Femur (tissue), 1 donor: ENCODE data around the gene RBM27.
"Not testable (repeated sequence)": the region's sequence is repeated elsewhere in the genome, so short reads cannot be mapped to it uniquely, and the experiment has no call there.

Experiments
- DNase-seq: peaks from one replicate; pipeline ENCODE4 v3.0.0-alpha.2; 2017

Gene RBM27, protein sequence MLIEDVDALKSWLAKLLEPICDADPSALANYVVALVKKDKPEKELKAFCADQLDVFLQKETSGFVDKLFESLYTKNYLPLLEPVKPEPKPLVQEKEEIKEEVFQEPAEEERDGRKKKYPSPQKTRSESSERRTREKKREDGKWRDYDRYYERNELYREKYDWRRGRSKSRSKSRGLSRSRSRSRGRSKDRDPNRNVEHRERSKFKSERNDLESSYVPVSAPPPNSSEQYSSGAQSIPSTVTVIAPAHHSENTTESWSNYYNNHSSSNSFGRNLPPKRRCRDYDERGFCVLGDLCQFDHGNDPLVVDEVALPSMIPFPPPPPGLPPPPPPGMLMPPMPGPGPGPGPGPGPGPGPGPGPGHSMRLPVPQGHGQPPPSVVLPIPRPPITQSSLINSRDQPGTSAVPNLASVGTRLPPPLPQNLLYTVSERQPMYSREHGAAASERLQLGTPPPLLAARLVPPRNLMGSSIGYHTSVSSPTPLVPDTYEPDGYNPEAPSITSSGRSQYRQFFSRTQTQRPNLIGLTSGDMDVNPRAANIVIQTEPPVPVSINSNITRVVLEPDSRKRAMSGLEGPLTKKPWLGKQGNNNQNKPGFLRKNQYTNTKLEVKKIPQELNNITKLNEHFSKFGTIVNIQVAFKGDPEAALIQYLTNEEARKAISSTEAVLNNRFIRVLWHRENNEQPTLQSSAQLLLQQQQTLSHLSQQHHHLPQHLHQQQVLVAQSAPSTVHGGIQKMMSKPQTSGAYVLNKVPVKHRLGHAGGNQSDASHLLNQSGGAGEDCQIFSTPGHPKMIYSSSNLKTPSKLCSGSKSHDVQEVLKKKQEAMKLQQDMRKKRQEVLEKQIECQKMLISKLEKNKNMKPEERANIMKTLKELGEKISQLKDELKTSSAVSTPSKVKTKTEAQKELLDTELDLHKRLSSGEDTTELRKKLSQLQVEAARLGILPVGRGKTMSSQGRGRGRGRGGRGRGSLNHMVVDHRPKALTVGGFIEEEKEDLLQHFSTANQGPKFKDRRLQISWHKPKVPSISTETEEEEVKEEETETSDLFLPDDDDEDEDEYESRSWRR

GRCh38 chr5:146203011-146203871 lies at the start of gene RBM27:
Gene RBM27 (plus strand): TSS chr5:146203605. CDS start chr5:146203766, 161 bp downstream.
- peak; percentile 98 for DNase-seq

DNA sequence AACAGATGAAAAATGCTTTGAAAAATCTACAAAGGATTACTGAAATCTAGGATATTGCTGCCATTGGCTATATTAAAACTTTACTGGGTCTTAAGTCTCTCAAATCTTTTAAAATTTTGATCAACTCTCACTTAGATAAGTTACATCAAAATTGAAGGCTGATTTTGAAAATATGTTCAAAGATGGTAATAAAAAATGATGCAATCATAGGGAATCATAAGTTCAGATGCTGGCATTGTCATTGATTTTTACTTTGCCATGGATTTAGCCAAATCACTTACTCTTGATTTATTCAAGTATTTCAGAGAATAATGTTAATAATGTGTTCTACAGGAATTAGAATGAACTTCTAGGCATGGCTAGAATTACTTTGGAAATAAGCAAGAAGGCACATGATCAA lies 45.1 kb upstream of the RBM27 start:
- DNase-seq, result no peak

GRCh38 chr5:146164382-146164781 lies 39.0 kb upstream of the RBM27 start:
- no peak for DNase-seq

DNA sequence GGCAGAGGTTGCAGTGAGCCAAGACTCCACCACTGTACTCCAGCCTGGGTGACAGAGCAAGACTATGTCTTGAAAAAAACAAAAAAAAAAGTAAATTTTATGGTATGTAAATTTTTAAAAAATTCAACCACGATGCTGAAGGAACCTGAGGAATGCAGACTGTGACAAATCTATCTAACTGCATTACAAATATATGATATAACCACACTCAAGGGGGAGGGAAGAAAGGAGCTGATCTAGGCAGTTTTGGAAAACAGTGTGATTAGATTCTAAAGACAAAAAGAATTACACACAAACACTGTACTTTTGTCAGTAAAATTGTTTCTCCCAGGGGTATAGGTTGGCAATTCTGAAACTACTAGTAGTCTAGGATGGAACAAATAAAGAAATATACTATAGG lies 37.9 kb upstream of the RBM27 start:
- no peak for DNase-seq

GRCh38 chr5:146165903-146166302 lies 37.5 kb upstream of the RBM27 start:
- no peak for DNase-seq

DNA sequence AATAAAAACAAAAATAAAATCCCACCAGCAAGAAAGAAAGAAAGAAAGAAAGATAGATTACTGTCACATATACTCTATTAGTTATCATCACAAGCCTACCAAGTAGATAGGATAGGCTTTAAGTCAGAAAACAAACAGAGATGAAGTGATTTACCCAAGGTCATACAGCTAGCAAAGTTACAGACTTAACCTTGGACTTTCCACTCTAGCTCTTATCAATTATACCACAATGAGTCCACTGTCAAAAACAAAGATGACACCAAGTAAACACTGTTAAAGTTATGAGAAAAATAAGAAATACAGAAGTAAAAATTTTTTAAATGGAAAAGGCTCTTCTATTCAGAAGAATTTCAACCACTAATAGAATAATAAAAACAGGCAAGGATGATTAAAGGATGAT lies 34.3 kb upstream of the RBM27 start:
- DNase-seq, result no peak

GRCh38 chr5:146173049-146173448 lies 30.4 kb upstream of the RBM27 start:
- not testable (repeated sequence) for DNase-seq

- DNase-seq, result no peak
Measured at GRCh38 chr5:146173597-146173996, 29.8 kb upstream of the RBM27 start.

- no peak for DNase-seq
Measured at GRCh38 chr5:146176805-146177204, 26.6 kb upstream of the RBM27 start.

- DNase-seq, result no peak
Measured at GRCh38 chr5:146179696-146180095, 23.7 kb upstream of the RBM27 start.

DNA sequence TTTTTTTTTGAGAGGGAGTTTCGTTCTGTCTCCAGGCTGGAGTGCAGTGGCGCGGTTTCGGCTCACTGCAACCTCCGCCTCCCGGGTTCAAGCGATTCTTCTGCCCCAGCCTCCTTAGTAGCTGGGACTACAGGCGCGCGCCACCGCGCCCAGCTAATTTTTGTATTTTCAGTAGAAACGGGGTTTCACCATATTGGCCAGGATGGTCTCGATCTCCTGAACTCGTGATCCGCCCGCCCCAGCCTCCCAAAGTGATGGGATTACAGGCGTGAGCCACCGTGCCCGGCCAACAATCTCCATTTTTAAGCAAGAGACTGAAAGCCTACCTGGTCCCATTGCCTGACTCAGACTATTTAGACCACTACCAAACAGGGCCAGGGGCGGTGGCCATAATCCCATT lies 20.0 kb upstream of the RBM27 start:
- DNase-seq, result not testable (repeated sequence)

- DNase-seq, result no peak
Measured at GRCh38 chr5:146185161-146185560, 18.2 kb upstream of the RBM27 start.

GRCh38 chr5:146188358-146188757 lies 15.0 kb upstream of the RBM27 start:
- no peak for DNase-seq

GRCh38 chr5:146192571-146193043 lies 10.8 kb upstream of the RBM27 start:
- DNase-seq, result no peak

DNA sequence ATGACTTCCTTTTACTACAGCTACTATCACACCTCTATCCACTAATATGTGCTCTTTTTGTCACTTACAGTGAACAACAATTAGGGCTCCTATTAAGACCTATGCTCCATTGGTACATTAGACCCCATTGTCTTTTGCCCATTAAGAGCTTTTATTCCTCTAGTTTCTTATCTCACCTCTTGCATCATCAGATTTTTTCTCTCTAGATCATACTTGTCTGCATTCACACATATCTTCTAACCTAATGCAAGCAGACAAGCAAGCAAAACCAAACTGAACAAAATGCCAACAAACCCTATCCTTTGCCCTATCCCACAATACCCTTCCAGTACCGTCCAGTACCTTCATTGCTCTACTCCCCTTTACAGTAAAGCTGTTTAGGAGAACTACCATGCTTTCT lies 10.1 kb upstream of the RBM27 start:
- DNase-seq, result no peak

DNA sequence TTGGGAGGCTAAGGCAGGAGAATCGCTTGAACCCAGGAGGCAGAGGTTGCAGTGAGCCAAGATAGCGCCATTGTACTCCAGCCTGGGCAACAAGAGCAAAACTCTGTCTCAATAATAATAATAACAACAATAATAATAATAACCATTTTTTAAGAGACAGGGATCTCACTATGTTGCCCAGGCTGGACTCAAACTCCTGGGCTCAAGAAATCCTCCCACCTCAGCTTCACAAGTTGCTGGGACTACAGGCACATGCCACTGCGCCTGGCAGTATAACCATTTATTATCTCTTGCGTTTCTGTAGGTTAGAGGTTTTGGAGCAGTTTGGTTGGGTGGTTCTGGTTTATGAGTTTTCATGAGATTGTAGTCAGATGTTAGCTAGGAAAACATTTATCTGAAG lies 8.4 kb upstream of the RBM27 start:
- not testable (repeated sequence) for DNase-seq

DNA sequence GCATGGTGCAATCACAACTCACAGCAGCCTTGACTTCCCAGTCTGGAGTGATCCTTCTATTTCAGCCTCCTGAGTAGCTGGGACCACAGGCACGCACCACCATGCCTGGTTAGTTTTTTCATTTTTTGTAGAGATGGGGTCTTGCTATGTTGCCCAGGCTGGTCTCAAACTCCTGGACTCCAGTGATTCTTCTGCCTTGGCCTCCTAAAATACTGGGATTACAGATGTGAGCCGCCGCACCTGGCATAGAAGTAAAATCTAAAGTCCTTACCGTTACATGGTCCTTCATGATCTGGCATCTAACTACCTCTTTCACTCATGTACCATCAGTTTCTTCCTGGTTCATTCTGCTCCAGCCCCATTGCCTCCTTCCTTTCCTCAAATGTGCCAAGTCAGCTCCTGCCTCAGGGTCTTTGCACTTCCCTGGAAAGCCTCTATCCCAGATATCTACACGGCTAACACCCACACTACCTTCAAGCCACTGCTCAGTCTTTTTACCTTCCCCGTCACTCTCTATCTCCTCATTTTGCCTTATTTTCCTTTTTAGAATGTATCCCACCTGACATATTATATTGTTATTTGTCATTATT lies 6.9 kb upstream of the RBM27 start:
- no peak for DNase-seq

GRCh38 chr5:146199176-146199815 lies 4.1 kb upstream of the RBM27 start:
- DNase-seq, result no peak

GRCh38 chr5:146201795-146202194 lies 1.6 kb upstream of the RBM27 start:
- DNase-seq, result not testable (repeated sequence)

DNA sequence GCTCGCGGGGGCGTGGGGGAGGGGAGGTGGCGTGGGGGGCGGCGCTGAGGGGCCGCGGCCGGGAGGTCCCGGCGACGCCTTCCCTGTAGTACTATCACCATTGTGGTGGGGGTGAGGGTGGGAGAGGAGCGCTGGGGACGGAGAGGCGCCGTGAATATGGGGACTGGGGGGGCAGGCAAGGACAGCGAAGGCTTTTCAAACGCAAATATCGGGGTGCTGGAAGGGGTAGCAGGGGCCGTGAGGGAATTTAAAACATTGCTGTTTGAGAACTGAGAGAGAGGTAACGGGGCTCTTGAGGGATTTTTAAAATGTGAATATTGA lies 427 bp downstream of the RBM27 start:
- no peak for DNase-seq

GRCh38 chr5:146205499-146206202 lies 2.2 kb downstream of the RBM27 start:
- DNase-seq, result no peak
